GM19035 (cell line): ENCODE measurements around the gene MYH6.

ENCODE experiments used
- ATAC-seq: cut with Tn5 transposase; IDR thresholded peaks from one replicate; pipeline ENCODE4 v1.9.1; 2021; ENCODE audit not compliant: unreplicated experiment

Gene MYH6

GRCh38 chr14:23359722-23360447 lies 48.2 kb downstream of the MYH6 start:
- ATAC-seq, result no peak

GRCh38 chr14:23359167-23359626 lies 48.9 kb downstream of the MYH6 start:
- ATAC-seq, result no peak

- ATAC-seq, result no peak
Observed at GRCh38 chr14:23358553-23359166, 49.4 kb downstream of the MYH6 start.

- no peak for ATAC-seq
Observed at GRCh38 chr14:23358042-23358441, 50.0 kb downstream of the MYH6 start.

GRCh38 chr14:23357261-23357660 lies 50.8 kb downstream of the MYH6 start:
- no peak for ATAC-seq

GRCh38 chr14:23356662-23357061 lies 51.4 kb downstream of the MYH6 start:
- ATAC-seq, result no peak

- ATAC-seq, result no peak
Observed at GRCh38 chr14:23355871-23356435, 52.1 kb downstream of the MYH6 start.

GRCh38 chr14:23354990-23355389 lies 53.1 kb downstream of the MYH6 start:
- ATAC-seq, result no peak

GRCh38 chr14:23353433-23353780 lies 54.7 kb downstream of the MYH6 start:
- no peak for ATAC-seq

GRCh38 chr14:23352506-23353432 lies 55.3 kb downstream of the MYH6 start, which contains the start of gene SLC22A17:
SLC22A17 (minus strand) TSS chr14:23352887.
- no peak for ATAC-seq

GRCh38 chr14:23351681-23352505 lies 56.2 kb downstream of the MYH6 start:
- ATAC-seq, result no peak

GRCh38 chr14:23349156-23349845 lies 58.8 kb downstream of the MYH6 start:
- no peak for ATAC-seq

GRCh38 chr14:23348297-23348655 lies 59.8 kb downstream of the MYH6 start:
- ATAC-seq, result no peak

- no peak for ATAC-seq
Observed at GRCh38 chr14:23347406-23348296, 60.4 kb downstream of the MYH6 start.

- no peak for ATAC-seq
Observed at GRCh38 chr14:23346693-23347405, 61.2 kb downstream of the MYH6 start.

- no peak for ATAC-seq
Observed at GRCh38 chr14:23345987-23346692, 61.9 kb downstream of the MYH6 start.

GRCh38 chr14:23344481-23344880 lies 63.6 kb downstream of the MYH6 start:
- ATAC-seq, result no peak
